Activated CD8-positive, alpha-beta memory T cell treated with anti-CD3 and anti-CD28 coated beads, Interleukin-2, amount 50 U/mL, for 24 hours (primary cell): Measurements from ENCODE around the gene KPNA6.

Experiments used
- DNase-seq: peaks from one replicate; pipeline ENCODE4 v3.0.0-alpha.2; 2020; ENCODE audit errors: extremely low read depth

The KPNA6 gene

GRCh38 chr1:32187850-32188249 is 80.0 kb downstream of the KPNA6 start:
- no peak for DNase-seq

- no peak for DNase-seq
Measured at GRCh38 chr1:32192220-32192948, 84.5 kb downstream of the KPNA6 start.

- no peak for DNase-seq
Measured at GRCh38 chr1:32194984-32195383, 87.1 kb downstream of the KPNA6 start.

- DNase-seq = no peak
Measured at GRCh38 chr1:32195531-32195930, 87.7 kb downstream of the KPNA6 start.

- DNase-seq = no peak
Measured at GRCh38 chr1:32195972-32196823, 88.3 kb downstream of the KPNA6 start.

GRCh38 chr1:32197074-32197473 is 89.2 kb downstream of the KPNA6 start:
- DNase-seq = no peak

- DNase-seq = no peak
Measured at GRCh38 chr1:32197837-32198236, 90.0 kb downstream of the KPNA6 start.

GRCh38 chr1:32198237-32199042 is 90.6 kb downstream of the KPNA6 start:
- DNase-seq = no peak

GRCh38 chr1:32199043-32199716 is 91.3 kb downstream of the KPNA6 start:
- no peak for DNase-seq

GRCh38 chr1:32199717-32200072 is 91.8 kb downstream of the KPNA6 start:
- no peak for DNase-seq

- DNase-seq = no peak
Measured at GRCh38 chr1:32200226-32201010, 92.6 kb downstream of the KPNA6 start, which contains the start of gene CCDC28B. TSS of gene CCDC28B (plus strand) at chr1:32200595. CDS start at chr1:32201936, 1,341 bp downstream.

- peak; percentile 59 for DNase-seq
Measured at GRCh38 chr1:32201011-32201855, 93.4 kb downstream of the KPNA6 start.

GRCh38 chr1:32204943-32205361 is 97.1 kb downstream of the KPNA6 start:
- no peak for DNase-seq

- DNase-seq = peak; percentile 63
Measured at GRCh38 chr1:32205401-32206370, 97.8 kb downstream of the KPNA6 start, which contains the start of gene IQCC. TSS of gene IQCC (plus strand) at chr1:32205671. CDS start at chr1:32205682, 11 bp downstream.

GRCh38 chr1:32208469-32208868 is 100.6 kb downstream of the KPNA6 start:
- DNase-seq = no peak

- no peak for DNase-seq
Measured at GRCh38 chr1:32208891-32209328, 101.1 kb downstream of the KPNA6 start, which contains the start of gene DCDC2B. TSS of gene DCDC2B (plus strand) at chr1:32209089. CDS start at chr1:32209094, 5 bp downstream.

GRCh38 chr1:32215629-32216480 is 108.0 kb downstream of the KPNA6 start:
- DNase-seq = no peak
